ENCODE data around the gene LONP2. TPM values are rescaled to one million over a fixed set of nuclear protein-coding genes. Genes with fewer than 3 reads are reported as not detected.
A peak's percentile ranks its signal among the peaks of the same experiment; 100 is the strongest.

LONP2 gene
- total RNA-seq, 2 donors from 2014 or later: 55.1 to 67.0 TPM

- TF ChIP-seq CTCF (IDR thresholded peaks at IDR 0.05): no peak
- Histone ChIP-seq H3K4me3 (peak overlapping the region; percentile 92), H3K9me3 (no peaks in the 10 kb centered on the region), H3K4me1 (ENCODE audit: control insufficient read depth in 1 of 2, low read depth in 2 of 2) (peaks cover 23 to 52% of the 10 kb centered on the region in 2 donors), H3K27me3 (replicated peaks; ENCODE audit: insufficient read depth) (no peaks in the 10 kb centered on the region), H3K27ac (peak overlapping the region; percentile 85 to 93), H3K36me3 (no peaks in the 10 kb centered on the region)
- DNase-seq (ENCODE audit: low spot score) (no peak), ATAC-seq (ENCODE audit: insufficient number of reproducible peaks, low FRiP score, low read depth) (peak; percentile 13)
Measured at GRCh38 chr16:48384520-48385252, 140.6 kb downstream of the LONP2 start.

GRCh38 chr16:48385253-48386150 lies 141.4 kb downstream of the LONP2 start, which contains the start of gene SIAH1:
SIAH1 (minus strand) TSS chr16:48385413; CDS start chr16:48362428, 22,985 bp downstream.
- DNase-seq (ENCODE audit: low spot score) (no peak), ATAC-seq (ENCODE audit: insufficient number of reproducible peaks, low FRiP score, low read depth) (peak; percentile 83)
- peak within 1 kb of the TSS; percentile 92 for H3K4me3 ChIP-seq
- H3K27ac ChIP-seq: peak within 1 kb of the TSS; percentile 85 to 93
- TF ChIP-seq CTCF (IDR thresholded peaks at IDR 0.05): no peak
- H3K9me3 ChIP-seq: no peaks in the 10 kb centered on the region
- no peaks in the 10 kb centered on the region for H3K36me3 ChIP-seq
- peaks cover 23 to 50% of the 10 kb centered on the region in 2 donors for H3K4me1 ChIP-seq (ENCODE audit: control insufficient read depth in 1 of 2, low read depth in 2 of 2)
- no peaks in the 10 kb centered on the region for H3K27me3 ChIP-seq (replicated peaks; ENCODE audit: insufficient read depth)

GRCh38 chr16:48386559-48387312 lies 142.6 kb downstream of the LONP2 start:
- DNase-seq (ENCODE audit: low spot score) (no peak), ATAC-seq (ENCODE audit: insufficient number of reproducible peaks, low FRiP score, low read depth) (no peak)
- TF ChIP-seq CTCF (IDR thresholded peaks at IDR 0.05): no peak
- Histone ChIP-seq H3K27me3 (replicated peaks; ENCODE audit: insufficient read depth) (no peaks in the 10 kb centered on the region), H3K4me1 (ENCODE audit: control insufficient read depth in 1 of 2, low read depth in 2 of 2) (peaks cover 23 to 38% of the 10 kb centered on the region in 2 donors), H3K9me3 (no peaks in the 10 kb centered on the region), H3K36me3 (no peaks in the 10 kb centered on the region), H3K4me3 (peak overlapping the region; percentile 92), H3K27ac (peak overlapping the region; percentile 71 to 93)

- Histone ChIP-seq H3K4me3 (no peak overlapping the region), H3K9me3 (no peaks in the 10 kb centered on the region), H3K27me3 (replicated peaks; ENCODE audit: insufficient read depth) (no peaks in the 10 kb centered on the region), H3K27ac (no peak overlapping the region), H3K36me3 (no peaks in the 10 kb centered on the region), H3K4me1 (ENCODE audit: control insufficient read depth in 1 of 2, low read depth in 2 of 2) (peaks cover under 1 to 2% of the 10 kb centered on the region in 2 donors)
- no peak for TF ChIP-seq CTCF (IDR thresholded peaks at IDR 0.05)
- no peak for ATAC-seq (ENCODE audit: insufficient number of reproducible peaks, low FRiP score, low read depth)
- no peak for DNase-seq (ENCODE audit: low spot score)
Measured at GRCh38 chr16:48392407-48392806, 148.3 kb downstream of the LONP2 start.

All from thoracic aorta (tissue), 2 donors.